ENCODE results near the gene ZNF292. TPM values are rescaled to one million over a fixed set of nuclear protein-coding genes. Genes with fewer than 3 reads are reported as not detected.

The ZNF292 gene
- total RNA-seq, 1 experiment from 2014 or later = 34.1 TPM

DNA sequence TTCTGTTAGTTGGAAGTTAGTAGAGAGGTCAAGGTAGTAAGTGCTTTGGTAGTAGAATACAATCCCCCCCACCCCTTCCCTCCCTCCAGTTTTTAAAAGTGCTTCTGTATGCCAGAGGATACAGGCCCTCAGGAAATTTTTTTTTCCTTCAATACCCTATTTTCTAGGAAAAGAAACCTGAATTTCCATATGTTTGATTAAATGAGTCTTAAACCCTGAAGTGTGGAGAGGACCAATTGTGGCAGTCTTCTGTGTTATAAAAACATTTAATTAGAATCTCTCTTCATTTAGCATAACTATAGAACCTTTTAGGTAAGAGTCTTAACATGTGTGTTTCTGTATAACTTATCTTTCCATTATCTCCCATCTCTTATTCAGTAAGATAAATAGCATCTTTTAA, 59.5 kb downstream of the ZNF292 start:
- no peak for TF ChIP-seq EZH2 (IDR thresholded peaks at IDR 0.05; ENCODE audit: low read depth)
- TF ChIP-seq, protein P1, sequence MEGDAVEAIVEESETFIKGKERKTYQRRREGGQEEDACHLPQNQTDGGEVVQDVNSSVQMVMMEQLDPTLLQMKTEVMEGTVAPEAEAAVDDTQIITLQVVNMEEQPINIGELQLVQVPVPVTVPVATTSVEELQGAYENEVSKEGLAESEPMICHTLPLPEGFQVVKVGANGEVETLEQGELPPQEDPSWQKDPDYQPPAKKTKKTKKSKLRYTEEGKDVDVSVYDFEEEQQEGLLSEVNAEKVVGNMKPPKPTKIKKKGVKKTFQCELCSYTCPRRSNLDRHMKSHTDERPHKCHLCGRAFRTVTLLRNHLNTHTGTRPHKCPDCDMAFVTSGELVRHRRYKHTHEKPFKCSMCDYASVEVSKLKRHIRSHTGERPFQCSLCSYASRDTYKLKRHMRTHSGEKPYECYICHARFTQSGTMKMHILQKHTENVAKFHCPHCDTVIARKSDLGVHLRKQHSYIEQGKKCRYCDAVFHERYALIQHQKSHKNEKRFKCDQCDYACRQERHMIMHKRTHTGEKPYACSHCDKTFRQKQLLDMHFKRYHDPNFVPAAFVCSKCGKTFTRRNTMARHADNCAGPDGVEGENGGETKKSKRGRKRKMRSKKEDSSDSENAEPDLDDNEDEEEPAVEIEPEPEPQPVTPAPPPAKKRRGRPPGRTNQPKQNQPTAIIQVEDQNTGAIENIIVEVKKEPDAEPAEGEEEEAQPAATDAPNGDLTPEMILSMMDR (conservative IDR thresholded peaks at IDR 0.05) = no peak
- Histone ChIP-seq H3K9me2 (ENCODE audit: insufficient read depth) (no peaks in the 10 kb centered on the region), H3F3A (ENCODE audit: insufficient read depth, low read depth) (no peaks in the 10 kb centered on the region), H3K27me3 (ENCODE audit: insufficient read depth, low read depth) (no peaks in the 10 kb centered on the region), H3K4me1 (replicated peaks; ENCODE audit: insufficient read depth) (peaks cover 24% of the 10 kb centered on the region), H2AFZ (no peak overlapping the region), H3K27ac (peak overlapping the region; percentile 93), H3K4me2 (peak overlapping the region; percentile 59; the same call in 1 of the 2 replicates), H3K9me3 (ENCODE audit: insufficient read depth, low read depth) (0 out of 2 replicates have a peak, but pooled peaks cover 3% of the 10 kb centered on the region), H3K4me3 (no peak overlapping the region), H4K20me1 (ENCODE audit: insufficient read depth) (no peaks in the 10 kb centered on the region), H3K79me2 (ENCODE audit: low read depth) (peaks cover 31% of the 10 kb centered on the region), H3K36me3 (ENCODE audit: low read depth) (0 out of 2 replicates have a peak, but pooled peaks cover 5% of the 10 kb centered on the region)
- BruUV-seq (replicated peaks) = no TSS peak
- CTCF ChIA-PET = no interaction called here
- intact Hi-C loops (cut with micrococcal nuclease; ENCODE audit: unreplicated experiment) = no loop called here
- POLR2A ChIA-PET (ENCODE audit: unreplicated experiment) = no interaction called here
- no peak for DNase-seq

DNA sequence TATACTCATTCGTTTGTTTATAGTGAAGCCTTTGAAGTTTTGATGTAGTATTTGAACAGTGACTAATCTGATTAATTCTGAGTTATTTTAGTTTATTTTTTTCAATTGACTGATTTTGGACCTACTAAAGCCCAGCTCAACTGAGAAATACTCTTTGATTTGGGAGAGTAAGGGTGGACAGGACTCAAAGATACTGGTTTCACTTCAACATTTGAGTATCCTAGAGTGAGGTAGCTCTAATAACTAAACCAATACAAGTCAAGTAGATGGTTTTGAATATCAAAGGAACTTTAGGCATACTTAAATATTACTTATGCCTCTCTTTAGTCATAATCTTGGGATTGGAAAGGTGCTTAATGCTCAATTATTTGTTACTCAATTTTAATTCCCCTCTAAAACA, 65.6 kb downstream of the ZNF292 start:
- no peaks in the 10 kb centered on the region for H3K4me1 ChIP-seq (replicated peaks; ENCODE audit: insufficient read depth)
- H3F3A ChIP-seq (ENCODE audit: insufficient read depth, low read depth) = no peaks in the 10 kb centered on the region; the same call in 1 of the 2 replicates
- POLR2A ChIA-PET (ENCODE audit: unreplicated experiment) = no interaction called here
- no peaks in the 10 kb centered on the region for H3K9me2 ChIP-seq (ENCODE audit: insufficient read depth)
- no peaks in the 10 kb centered on the region for H3K79me2 ChIP-seq (ENCODE audit: low read depth)
- no peak overlapping the region for H3K4me2 ChIP-seq
- CTCF ChIA-PET = no interaction called here
- no peak for DNase-seq
- no peak overlapping the region for H2AFZ ChIP-seq
- no peaks in the 10 kb centered on the region for H4K20me1 ChIP-seq (ENCODE audit: insufficient read depth)
- no peak overlapping the region for H3K4me3 ChIP-seq
- H3K9me3 ChIP-seq (ENCODE audit: insufficient read depth, low read depth) = no peaks in the 10 kb centered on the region
- no peak overlapping the region for H3K27ac ChIP-seq
- peaks cover 17% of the 10 kb centered on the region; the same call in 1 of the 2 replicates for H3K36me3 ChIP-seq (ENCODE audit: low read depth)
- TF ChIP-seq, protein P1 (conservative IDR thresholded peaks at IDR 0.05) = no peak
- intact Hi-C loops (cut with micrococcal nuclease; ENCODE audit: unreplicated experiment) = no loop called here
- BruUV-seq (replicated peaks) = no TSS peak
- no peaks in the 10 kb centered on the region for H3K27me3 ChIP-seq (ENCODE audit: insufficient read depth, low read depth)

DNA sequence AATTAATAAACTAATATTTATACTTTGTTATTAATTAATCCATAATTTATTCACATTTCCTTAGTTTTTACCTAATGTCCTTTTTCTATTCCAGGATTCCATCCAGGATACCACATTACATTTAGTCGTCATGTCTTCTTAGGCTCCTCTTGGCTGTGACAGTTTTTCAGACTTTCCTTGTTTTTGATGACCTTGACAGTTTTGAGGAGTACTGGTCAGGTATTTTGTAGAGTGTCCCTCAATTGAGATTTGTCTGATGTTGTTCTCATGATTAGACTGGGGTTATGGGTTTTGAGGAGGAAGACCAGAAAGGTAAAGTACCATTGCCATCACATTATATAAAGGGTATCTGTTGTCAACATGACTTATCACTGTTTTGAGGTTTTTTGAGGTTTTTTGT, 67.3 kb downstream of the ZNF292 start:
- H3K36me3 ChIP-seq (ENCODE audit: low read depth) = peaks cover 12% of the 10 kb centered on the region; the same call in 1 of the 2 replicates
- H3K4me1 ChIP-seq (replicated peaks; ENCODE audit: insufficient read depth) = no peaks in the 10 kb centered on the region
- no TSS peak for BruUV-seq (replicated peaks)
- H3F3A ChIP-seq (ENCODE audit: insufficient read depth, low read depth) = no peaks in the 10 kb centered on the region; the same call in 1 of the 2 replicates
- ChIA-PET CTCF (no interaction called here), POLR2A (ENCODE audit: unreplicated experiment) (no interaction called here)
- no peak for TF ChIP-seq EZH2 (IDR thresholded peaks at IDR 0.05; ENCODE audit: low read depth)
- TF ChIP-seq, protein P1 (conservative IDR thresholded peaks at IDR 0.05) = no peak
- no peak for DNase-seq
- H3K27ac ChIP-seq = no peak overlapping the region
- H3K4me3 ChIP-seq = no peak overlapping the region
- H2AFZ ChIP-seq = no peak overlapping the region
- H3K9me2 ChIP-seq (ENCODE audit: insufficient read depth) = no peaks in the 10 kb centered on the region
- no peak overlapping the region for H3K4me2 ChIP-seq
- H4K20me1 ChIP-seq (ENCODE audit: insufficient read depth) = no peaks in the 10 kb centered on the region
- H3K79me2 ChIP-seq (ENCODE audit: low read depth) = no peaks in the 10 kb centered on the region
- H3K27me3 ChIP-seq (ENCODE audit: insufficient read depth, low read depth) = no peaks in the 10 kb centered on the region
- intact Hi-C loops (cut with micrococcal nuclease; ENCODE audit: unreplicated experiment) = no loop called here
- H3K9me3 ChIP-seq (ENCODE audit: insufficient read depth, low read depth) = no peaks in the 10 kb centered on the region

All from PC-9 (cell line).